H1 (cell line): Measurements from ENCODE around the gene TXK.
A peak's percentile ranks its signal among the peaks of the same experiment; 100 is the strongest.

Experiments used
- CEBPB ChIP-seq: IDR thresholded peaks from 2 replicates; pipeline ENCODE4 v1.6.1; 2012; ENCODE audit warnings: low read depth, low read length
- CTCF ChIP-seq, 3 experiments: IDR thresholded peaks; 1 replicate in 2 of 3; 2 replicates in 1 of 3; pipeline versions ENCODE4 v1.5.1 to v1.6.1; 2011; ENCODE audit warnings: low read length in 3 of 3, mild to moderate bottlenecking in 3 of 3, inconsistent platforms in 2 of 3, low read depth in 1 of 3, moderate library complexity in 1 of 3; ENCODE audit not compliant: insufficient read depth in 1 of 3; ENCODE audit errors: control extremely low read depth in 1 of 3
- EP300 ChIP-seq, 2 experiments: IDR thresholded peaks; 1 replicate in 1 of 2; 2 replicates in 1 of 2; pipeline ENCODE4 v1.6.1; 2011 to 2012; ENCODE audit warnings: low read depth in 2 of 2, low read length in 2 of 2, mild to moderate bottlenecking in 2 of 2, borderline replicate concordance in 1 of 2, inconsistent platforms in 1 of 2, moderate library complexity in 1 of 2
- EZH2 ChIP-seq: fragments of 200-600 bp; sonication (generic); IDR thresholded peaks from 2 replicates; pipeline ENCODE4 v1.7.1; 2012; ENCODE audit warnings: low read depth, mild to moderate bottlenecking, moderate library complexity, low read length, inconsistent platforms; ENCODE audit not compliant: severe bottlenecking
- HDAC2 ChIP-seq, 2 experiments: fragments of 300-600 bp in 1 of 2; sonication (generic) in 1 of 2; IDR thresholded peaks; 2 replicates each; pipeline ENCODE4 v1.6.1; 2011 to 2012; ENCODE audit warnings: low read depth in 2 of 2, low read length in 2 of 2, mild to moderate bottlenecking in 2 of 2, moderate library complexity in 2 of 2, borderline replicate concordance in 1 of 2, inconsistent platforms in 1 of 2
- JUN ChIP-seq: IDR thresholded peaks from 2 replicates; pipeline ENCODE4 v1.6.1; 2011; ENCODE audit warnings: low read depth, mild to moderate bottlenecking, improper control_type of control experiment, low read length
- JUND ChIP-seq: IDR thresholded peaks from 2 replicates; pipeline ENCODE4 v1.6.1; 2011; ENCODE audit warnings: mild to moderate bottlenecking, improper control_type of control experiment, low read length
- POLR2A ChIP-seq, 2 experiments: IDR thresholded peaks; 1 replicate in 1 of 2; 2 replicates in 1 of 2; pipeline ENCODE4 v1.6.1; 2011; ENCODE audit warnings: low read depth in 2 of 2, low read length in 2 of 2, mild to moderate bottlenecking in 2 of 2; ENCODE audit errors: control extremely low read depth in 1 of 2
- POLR2AphosphoS5 ChIP-seq: IDR thresholded peaks from 2 replicates; pipeline ENCODE4 v1.6.1; 2011; ENCODE audit warnings: low read depth, low read length
- RAD21 ChIP-seq, 2 experiments: IDR thresholded peaks in 1 of 2; conservative IDR thresholded peaks in 1 of 2; 2 replicates each; pipeline ENCODE4 v1.6.1; 2011; ENCODE audit warnings: low read depth in 2 of 2, low read length in 2 of 2, improper control_type of control experiment in 1 of 2, inconsistent platforms in 1 of 2, mild to moderate bottlenecking in 1 of 2, moderate library complexity in 1 of 2
- TAF1 ChIP-seq: IDR thresholded peaks from 2 replicates; pipeline ENCODE4 v1.6.1; 2011; ENCODE audit warnings: mild to moderate bottlenecking, low read depth, low read length
- YY1 ChIP-seq: IDR thresholded peaks from 2 replicates; pipeline ENCODE4 v1.6.1; 2011; ENCODE audit warnings: low read depth, mild to moderate bottlenecking, low read length

- TF ChIP-seq POLR2A (IDR thresholded peaks at IDR 0.05; ENCODE audit: control extremely low read depth in 1 of 2, low read depth in 2 of 2, low read length in 2 of 2) (no peak), TAF1 (peak; percentile 55; the same call in 1 of the 2 replicates), JUN (no peak), CTCF (IDR thresholded peaks at IDR 0.05; ENCODE audit: control extremely low read depth in 1 of 3, insufficient read depth in 1 of 3, low read depth in 1 of 3, low read length in 3 of 3) (peak; percentile 57 to 87 (median 80)), POLR2AphosphoS5 (no peak), EZH2 (no peak), HDAC2 (IDR thresholded peaks at IDR 0.05; ENCODE audit: borderline replicate concordance in 1 of 2, low read depth in 2 of 2, low read length in 2 of 2) (peak in 1 of 2 experiments; percentile 77; a peak in 1 of 4 replicates), RAD21 (IDR thresholded peaks at IDR 0.05 in 1 of 2, conservative IDR thresholded peaks at IDR 0.05 in 1 of 2; ENCODE audit: low read depth in 2 of 2, low read length in 2 of 2) (peak; percentile 87), CEBPB (no peak), JUND (no peak), YY1 (0 out of 2 replicates have a peak, but pooled peaks have one; percentile 23), EP300 (IDR thresholded peaks at IDR 0.05; ENCODE audit: borderline replicate concordance in 1 of 2, low read depth in 2 of 2, low read length in 2 of 2) (no peak)
Observed at GRCh38 chr4:48127682-48128404, 6.2 kb downstream of the TXK start.
